EL (cell line): ENCODE measurements around the gene EPSTI1.
"Not testable (repeated sequence)": the region's sequence is repeated elsewhere in the genome, so short reads cannot be mapped to it uniquely, and the experiment has no call there.

Experiments used
- DNase-seq: peaks from one replicate; pipeline ENCODE4 v3.0.0-alpha.2; 2016

Gene EPSTI1

DNA sequence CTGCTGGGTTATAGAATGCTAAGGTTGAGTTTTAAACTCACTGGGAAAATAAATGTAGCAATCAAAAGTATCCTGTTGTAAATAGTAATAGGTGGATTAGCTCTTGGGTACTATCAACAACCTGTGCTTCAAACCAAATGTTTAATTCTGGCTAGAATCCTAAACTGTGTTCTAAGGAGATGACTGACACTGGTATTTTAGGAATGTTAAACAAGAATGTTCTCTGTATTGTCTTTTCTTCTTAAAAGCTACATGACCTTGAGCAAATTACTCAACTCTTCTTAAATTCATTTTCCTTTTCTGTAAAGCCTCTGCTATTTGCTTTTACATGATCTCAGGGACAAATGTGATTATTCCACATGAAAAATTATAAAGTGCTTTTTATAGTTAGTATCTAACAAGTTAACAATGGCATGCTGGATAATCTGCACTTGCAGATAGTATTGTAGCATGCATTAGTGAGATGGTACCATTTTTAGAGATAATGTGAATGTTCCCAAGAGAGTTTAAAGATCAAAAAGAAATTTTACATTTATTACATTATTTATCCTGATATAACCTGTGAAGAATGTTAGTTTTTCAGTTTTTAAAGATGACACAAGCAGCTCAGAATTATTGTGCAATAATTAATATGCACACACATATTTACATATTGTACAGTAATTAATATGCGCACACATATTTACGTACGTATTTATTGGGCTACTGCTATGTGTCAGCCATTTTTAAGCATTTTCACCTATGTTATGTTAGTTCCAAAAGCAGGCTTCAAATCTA is 13.6 kb upstream of the EPSTI1 start:
- DNase-seq, result peak; percentile 66

DNA sequence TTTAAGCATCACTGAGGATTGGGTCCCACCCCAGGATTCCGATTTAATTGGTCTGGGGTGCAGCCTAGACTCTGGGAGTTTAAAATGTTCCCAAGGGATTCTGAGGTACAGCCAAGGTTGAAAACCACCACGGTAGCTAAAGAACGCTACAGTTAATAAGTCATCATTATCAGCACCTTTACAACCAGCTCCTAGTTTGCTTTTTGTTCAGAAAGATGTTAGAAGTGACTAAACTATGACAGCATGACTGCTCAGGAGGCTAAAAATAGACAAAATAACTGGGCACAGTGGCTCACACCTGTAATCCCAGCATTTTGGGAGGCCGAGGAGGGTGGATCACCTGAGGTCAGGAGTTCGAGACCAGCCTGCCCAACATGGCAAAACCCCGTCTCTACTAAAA is 11.7 kb upstream of the EPSTI1 start:
- no peak for DNase-seq

DNA sequence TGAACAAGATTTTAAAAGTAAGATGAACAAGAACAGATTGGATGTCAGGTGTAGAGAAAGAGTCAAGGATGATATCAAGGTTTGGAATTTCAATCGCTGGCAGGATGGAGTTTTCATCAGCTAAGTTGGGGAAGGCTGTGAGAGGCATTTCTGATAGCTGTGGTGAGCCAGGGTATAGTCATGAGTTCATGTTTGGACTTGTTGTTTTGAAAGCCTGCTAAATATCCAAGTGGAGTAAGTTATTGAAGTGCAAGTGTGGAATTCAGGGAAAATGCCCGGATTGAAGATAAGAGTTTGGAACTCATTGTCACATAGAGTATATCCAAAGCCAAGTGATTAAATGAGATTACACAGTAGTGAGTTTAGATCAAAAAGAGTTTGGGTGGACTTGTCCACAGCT is 11.0 kb upstream of the EPSTI1 start:
- no peak for DNase-seq

DNA sequence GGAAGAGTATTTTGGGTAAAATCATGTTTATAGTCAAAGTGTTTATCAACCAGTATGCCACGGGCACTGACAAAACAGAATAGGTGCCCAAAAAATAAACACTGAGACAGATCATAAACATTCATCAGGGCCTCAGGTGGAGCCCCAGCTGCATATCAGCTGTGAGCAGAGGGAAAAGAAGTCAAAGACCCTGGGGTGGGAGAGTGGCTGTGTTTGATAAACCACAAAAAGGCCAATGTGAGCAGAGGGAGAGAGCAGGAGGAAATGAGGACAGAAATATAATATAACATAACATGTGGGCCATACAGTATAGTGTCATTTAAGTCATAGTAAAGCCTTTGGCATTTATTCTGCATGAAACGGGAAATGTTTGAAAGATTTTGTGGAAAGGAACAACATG is 10.0 kb upstream of the EPSTI1 start:
- no peak for DNase-seq

DNA sequence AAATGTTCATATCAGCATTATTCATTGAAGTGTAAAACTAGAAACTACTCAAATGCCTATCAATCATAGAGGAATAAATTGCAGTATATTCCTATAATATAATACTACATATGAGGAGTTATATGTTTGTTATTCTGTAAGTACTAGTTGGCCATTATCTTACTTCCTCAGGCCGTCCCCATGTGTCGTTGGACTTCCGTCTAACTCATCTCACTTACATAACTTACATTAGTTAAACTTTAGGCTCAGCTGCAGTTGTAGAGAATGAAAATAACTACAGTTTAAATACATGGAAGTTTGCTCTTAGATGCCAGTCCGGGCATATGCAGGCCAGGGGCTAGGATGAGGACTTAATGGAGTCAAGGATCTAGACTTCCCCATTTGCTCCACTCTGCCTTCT is 8.6 kb upstream of the EPSTI1 start:
- no peak for DNase-seq

DNA sequence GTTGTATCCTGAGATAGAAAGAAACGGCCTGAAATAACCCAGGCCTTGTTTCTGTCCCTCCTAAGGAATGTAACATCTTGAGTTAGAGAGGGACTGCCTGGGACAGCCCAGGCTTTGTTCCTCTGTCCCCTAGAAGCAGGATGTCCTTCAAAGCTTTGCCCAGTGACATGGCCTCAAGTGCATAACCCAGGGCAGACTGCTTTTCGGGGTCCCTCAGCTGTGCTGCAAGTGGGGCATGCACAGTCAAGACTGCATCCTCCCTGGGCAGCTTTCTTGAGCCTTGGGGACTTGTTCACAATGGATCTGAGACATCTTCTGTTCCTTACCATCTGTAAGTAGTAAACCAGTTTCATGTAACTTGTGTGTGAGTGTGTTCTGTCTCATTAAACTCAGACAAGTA is 7.5 kb upstream of the EPSTI1 start:
- no peak for DNase-seq

DNA sequence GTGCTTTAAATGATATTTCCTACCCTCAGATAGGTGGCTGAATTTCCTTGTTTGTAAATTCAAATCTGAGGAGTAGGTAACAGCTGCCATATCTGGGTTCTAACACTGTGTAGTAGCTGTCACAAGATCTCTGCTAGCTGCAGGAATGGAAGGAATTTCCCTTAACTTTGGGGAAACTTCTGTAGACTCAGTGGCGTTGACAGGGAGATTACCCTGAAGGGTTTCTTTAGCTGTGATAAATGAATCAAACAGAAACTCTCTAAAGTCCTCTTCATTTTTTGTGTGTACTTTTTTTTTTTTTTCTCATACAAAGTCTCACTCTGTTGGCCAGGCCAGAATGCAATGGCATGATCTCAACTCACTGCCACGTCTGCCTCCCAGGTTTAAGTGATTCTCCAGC is 5.3 kb upstream of the EPSTI1 start:
- DNase-seq, result peak; percentile 77

DNA sequence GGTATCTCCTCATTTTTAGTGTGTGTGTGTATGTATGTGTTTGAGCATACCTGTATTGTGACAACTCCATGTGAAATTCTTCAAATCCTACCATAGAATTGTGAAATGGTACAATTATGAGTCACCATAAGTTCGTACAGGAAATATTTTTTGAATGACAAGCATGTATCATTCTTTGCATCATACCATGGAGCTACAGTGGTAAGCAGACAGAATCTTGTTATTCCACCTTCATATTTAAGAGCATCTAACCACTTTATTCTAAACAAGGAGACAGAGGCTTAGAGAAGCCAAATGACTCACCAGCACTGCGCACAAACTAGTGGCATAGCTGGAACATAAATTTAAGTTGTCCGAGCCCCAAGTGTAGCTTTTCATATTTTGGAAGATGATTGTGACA is 4.5 kb upstream of the EPSTI1 start:
- peak; percentile 91 for DNase-seq

DNA sequence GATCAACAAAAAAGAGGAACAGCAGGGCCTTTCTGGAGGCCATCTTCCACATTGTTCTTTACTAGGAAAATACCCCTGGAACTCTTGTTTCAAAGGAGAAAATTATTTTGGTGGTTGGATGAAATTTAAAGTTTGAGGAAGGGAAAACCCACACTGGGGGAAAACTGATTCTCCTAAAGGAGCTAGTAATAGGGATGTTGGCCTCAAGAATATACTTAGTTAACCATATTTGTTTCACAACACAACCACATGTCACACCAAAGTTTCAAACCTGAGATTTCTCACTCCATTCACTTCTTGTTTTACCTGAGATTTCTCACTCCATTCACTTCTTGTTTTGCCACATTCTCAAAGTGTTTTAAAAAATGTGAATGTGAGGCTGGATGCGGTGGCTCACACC is 2.8 kb upstream of the EPSTI1 start:
- DNase-seq, result no peak

DNA sequence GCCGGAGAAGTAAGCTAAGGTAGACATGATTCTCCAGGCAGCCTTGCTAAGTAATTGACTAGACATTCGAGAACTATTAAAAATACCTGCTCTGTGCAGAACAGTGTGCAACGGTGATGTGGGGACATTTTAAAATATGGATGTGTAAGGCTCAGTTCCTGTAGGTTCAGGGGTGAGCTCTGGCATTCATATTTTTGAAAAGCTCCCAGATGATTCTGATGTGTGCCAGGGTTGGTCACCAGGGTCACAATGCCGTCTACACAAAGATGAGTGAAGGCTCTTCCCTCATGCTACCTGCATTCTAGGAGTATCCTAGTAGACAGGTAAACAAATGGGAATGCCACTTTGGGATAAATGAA is 702 bp upstream of the EPSTI1 start:
- no peak for DNase-seq

DNA sequence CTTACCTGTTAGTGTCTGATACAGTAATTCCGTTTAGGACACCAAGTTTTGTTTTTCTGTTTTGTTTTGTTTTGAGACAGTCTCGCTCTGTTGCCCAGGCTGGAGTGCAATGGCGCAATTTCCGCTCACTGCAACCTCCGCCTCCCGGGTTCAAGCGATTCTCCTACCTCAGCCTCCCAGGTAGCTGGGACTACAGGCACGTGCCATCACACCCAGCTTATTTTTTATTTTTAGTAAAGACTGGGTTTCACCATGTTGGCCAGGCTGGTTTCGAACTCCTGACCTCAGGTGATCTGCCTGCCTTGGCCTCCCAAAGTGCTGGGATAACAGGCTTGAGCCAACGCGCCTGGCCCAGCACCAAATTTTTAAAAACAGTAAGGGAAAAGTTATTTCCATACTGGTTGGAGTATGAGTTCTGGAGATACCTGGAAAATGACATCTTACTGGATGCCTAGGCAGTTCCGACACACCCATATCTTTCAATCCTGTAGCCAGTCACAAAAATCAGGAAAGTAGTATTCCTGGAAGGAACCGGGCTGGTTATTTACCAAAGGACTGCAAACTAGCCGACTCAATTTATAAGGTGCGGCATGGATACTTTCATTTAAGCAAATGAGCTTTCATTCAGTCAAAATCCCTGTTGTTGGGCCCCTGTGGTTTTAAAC is 676 bp downstream of the EPSTI1 start:
- not testable (repeated sequence) for DNase-seq

DNA sequence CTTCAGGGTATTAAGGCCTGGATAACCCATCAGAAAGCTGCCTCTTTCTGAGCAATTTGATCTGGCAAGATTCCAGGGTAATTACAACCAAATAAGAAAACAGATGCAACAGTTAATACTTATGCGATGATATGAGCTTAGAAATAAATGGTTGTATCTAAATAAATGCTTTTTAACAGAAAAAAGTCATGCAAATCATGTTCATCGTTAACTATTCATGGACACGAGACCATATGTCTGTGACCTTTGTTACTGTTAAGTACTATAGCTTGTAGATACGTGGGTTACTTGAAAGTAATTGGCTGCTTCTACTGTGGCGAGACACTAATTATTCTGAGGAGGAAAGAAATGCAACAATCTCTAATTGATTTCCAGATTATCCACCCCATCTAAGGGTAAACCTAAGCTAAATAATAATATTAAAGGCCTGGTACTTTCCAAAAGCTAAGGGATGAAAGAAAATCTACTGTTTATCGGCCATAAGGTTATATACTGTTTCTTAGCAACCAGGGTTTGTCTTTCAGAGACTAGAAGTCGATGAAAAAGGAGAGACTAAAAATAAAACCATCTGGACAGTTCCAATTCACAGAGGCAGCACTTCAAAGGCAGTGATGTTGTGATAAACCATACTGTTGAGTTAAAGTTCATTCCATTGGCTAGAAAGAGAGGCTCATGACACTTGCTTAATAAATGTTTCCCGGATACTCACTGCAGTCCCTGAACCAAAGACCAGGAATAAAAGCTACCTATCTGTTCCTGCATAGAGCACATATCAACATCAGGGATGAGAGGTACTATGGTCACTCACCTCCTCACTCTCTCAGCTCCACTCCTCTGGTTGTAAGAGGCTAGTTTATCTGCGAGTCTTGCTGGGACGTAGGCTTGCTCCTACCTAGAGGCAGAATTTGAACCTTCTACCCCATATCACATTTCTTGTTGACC is 1.5 kb downstream of the EPSTI1 start:
- peak; percentile 50 for DNase-seq

DNA sequence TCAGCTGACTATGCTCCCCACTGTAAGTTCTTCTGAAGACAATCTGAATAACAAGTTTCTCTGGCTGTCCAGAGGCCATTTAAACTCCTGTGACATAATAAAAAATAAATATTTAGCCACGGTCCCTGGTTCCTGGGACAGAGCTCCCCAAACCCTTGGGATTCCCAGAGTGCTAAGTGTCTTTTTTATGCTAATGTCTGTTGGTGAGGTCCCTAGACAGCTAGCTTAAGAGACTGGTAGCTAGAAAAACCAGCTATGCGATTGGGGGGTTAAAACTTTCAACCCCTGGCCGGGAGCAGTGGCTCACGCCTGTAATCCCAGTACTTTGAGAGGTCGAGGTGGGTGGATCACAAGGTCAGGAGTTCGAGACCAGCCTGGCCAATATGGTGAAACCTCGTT is 5.9 kb downstream of the EPSTI1 start:
- no peak for DNase-seq

DNA sequence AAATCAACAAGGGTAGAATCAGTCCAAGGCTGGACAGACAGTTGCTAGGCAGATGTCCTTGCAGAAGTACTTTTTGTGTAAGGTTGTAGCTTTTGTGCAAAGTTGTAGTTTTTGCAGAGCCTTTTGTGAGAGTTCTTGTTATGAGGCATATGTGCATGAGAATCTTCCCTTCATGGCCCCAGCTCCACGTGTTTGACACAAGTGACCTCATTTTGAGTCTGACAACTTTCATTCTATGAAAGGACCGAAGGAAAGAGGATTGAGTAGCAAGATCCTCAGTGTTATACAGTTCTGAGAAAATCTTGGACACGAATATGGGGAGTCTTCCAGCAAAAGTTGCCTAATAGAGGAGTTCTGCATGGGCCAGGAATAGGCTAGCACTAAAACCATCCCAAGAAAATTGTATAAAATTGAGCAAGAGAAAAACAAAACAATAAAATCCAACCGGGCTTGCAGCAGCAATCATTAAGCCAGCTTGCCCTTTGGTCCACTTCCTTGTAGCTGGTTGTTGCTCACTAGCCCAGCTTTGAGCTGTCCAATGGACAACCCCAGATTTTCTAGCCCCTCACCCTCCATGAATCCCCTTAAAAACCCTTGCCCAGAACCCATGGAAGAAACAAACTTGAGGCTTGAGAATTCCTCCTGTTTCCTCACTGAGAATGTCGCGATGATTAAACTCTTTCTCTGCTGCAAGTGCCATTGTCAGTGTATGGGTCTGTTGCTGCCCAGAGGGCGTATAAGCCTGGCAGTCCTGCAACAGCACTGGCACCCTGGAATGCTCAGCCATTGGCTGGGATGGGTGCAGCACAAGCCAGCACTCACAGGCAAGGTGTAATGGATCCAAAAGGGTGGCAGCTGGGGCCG is 6.5 kb downstream of the EPSTI1 start:
- no peak for DNase-seq

DNA sequence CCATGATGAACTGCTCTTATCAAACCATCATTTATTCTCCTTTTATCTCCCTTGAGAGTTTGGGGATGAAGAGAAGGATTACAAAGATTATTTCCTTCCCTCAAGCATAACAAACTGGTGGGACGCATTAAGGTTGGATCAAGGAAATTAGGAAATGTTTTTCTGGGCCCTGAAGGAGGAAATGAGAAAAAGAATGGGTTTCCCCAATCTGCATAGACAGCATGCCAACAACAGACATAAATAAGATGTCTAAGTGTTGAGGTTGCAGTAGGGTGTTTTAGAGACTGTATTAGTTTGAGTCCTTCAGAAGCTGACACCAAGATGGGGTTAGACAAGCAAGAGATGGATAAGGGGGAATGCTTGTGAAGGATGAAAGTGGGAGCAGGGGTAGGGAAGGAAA is 7.3 kb downstream of the EPSTI1 start:
- no peak for DNase-seq

DNA sequence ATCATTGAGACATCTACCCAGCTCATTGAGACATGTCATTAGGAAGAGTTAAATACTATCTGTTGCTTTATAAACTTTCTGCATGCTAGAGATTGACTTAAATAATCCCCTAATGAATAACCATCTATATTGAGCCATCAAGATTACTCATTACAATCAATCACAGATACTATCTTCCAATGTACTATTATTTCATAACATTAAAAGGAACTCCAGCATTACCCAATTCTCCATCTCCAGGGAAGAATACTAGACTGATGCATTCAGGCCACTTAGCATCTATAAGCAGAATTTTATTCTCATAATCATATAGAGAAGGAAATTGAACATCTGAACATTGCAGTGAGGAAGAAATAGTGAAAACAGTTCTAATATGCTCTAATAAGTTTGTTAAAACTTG is 8.0 kb downstream of the EPSTI1 start:
- no peak for DNase-seq

DNA sequence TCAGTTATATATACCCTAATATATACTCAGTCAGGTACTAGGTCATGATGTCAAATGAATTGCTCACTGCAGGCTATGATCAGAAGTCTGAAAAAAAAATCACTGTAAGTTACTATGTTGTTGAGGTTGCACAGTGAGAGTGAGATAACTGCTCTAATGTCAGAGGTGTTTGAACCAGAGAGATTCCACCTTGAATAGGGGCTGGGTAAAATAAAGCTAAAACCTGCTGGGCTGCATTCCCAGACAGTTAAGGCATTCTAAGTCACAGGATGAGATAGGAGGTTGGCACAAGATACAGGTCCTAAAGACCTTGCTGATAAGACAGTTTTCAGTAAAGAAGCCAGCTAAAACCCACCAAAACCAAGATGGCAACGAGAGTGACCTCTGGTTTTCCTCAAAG is 10.2 kb downstream of the EPSTI1 start:
- DNase-seq, result no peak

DNA sequence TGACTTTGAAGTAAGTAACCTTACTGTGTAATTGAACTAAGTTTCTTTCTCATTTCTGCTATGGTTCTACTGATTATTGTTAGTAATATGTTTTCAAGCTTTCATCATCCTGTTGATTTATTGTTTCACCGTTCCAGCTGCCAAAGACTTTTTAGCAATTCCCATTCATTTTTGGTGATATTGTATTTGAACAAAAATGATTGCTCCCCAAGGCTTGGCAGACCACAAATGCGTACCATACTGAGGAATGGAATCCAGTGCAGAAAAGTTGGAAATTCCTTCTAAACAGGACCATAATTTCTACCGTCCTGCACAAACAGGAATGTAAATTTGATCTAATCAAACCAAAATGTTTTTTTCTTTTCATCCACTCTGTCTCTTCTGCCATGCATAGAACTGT is 10.7 kb downstream of the EPSTI1 start:
- peak; percentile 80 for DNase-seq

DNA sequence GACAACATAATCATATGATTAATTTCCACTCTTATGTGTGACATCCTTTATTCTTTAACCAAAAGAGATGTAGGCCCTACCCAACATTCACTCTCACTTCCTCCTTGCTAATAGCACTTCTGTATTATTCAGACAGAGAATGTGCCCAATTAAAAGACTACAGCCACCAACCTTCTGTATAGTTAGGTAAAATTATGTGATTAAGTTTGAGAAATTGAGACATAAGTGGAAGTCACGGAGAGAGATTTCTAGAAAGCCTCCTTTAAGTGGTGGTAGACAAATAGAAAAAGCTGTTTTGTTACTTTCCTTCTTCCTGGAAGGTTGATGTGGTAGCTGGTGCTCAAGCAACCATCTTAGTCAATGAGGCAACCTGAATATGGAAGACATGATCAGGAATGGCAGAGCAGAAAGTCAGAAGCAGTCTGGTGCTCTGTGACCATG is 14.8 kb downstream of the EPSTI1 start:
- no peak for DNase-seq

DNA sequence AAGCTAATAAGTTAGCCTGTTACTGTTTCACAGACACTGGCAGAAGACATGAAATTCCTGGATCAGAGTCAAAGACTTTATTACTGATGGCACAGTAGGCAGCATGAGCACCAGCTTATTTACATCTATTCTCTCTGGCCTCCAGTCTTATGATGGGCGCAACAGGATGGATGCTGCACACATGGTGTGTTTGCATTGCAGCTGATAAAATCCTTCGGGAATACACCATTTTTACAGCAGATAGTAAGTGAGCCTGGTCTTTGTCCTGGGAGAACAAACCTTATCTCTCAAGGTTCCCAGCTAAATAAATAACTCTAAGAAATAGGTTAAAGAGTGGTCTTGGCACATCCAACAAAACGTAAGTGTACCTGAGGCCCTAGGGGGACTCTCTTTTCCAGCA is 16.0 kb downstream of the EPSTI1 start:
- DNase-seq, result no peak

DNA sequence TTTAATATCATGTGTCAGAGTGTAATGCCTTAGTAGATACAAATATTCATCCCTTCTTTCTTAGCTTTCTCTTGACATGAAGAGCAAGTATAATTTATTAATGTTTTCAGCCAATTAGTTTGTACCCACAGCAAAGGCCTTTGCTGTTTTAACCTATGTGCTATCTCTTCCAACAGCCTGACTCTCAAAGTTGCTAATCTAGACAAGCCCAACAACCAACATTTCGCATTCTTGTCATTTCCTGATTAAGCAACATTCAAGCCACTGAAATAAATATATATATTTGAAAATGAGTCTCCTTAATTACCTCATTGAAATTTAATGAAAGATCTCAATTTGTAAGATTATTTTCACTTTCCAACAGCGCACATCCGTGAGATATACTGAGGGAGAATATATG is 18.5 kb downstream of the EPSTI1 start:
- DNase-seq, result no peak

DNA sequence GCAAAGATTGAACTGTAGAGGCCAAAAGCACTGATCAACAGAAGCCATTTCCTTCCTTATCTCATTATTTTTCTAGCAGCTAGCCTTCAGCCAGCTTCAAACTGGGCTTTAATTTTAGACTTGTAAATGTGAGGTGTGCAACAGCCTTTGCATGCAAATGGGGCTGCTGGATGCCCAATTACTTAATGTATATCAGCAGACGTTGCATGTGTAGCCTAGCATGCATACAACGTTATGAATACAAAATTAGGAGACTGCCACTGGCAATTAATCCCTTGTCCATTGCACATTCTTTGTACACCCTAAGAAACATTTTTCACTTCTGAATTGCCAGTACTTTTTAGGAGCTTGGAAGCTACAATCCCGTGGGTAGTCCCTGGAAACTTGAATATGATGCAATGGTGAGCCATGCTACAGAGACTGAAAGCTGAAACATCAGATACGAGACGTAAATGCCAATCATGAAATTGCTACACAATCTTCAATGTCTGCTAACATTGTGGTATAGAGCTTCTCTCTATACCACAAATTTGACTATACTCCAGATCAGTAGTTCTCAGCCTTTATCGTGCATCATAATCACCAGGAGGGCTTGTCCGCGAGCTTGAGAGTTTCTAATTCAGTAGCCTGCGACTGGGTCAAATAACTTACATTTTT is 20.2 kb downstream of the EPSTI1 start:
- DNase-seq, result no peak
